Vagina (tissue), 2 donors: ENCODE data around the gene CPOX. TPM values are rescaled to one million over a fixed set of nuclear protein-coding genes. Genes with fewer than 3 reads are reported as not detected.

Experiments
- DNase-seq, 2 donors: peaks; one replicate each; pipeline ENCODE4 v3.0.0-alpha.2; 2017; ENCODE audit errors: extremely low spot score in 2 of 2
- H3K27ac ChIP-seq: fragments of 200-600 bp; sonication (generic); one replicate; pipeline ENCODE4 v1.5.1; 2019
- H3K27me3 ChIP-seq: fragments of 200-600 bp; sonication (generic); one replicate; pipeline ENCODE4 v1.5.1; 2019
- H3K36me3 ChIP-seq, 2 donors: fragments of 200-600 bp; sonication (generic); one replicate each; pipeline ENCODE4 v1.5.1; 2017 to 2019
- H3K4me1 ChIP-seq: fragments of 200-600 bp; sonication (generic); one replicate; pipeline ENCODE4 v1.5.1; 2019
- H3K4me3 ChIP-seq, 2 donors: fragments of 200-600 bp; sonication (generic); 1 replicate in 1 of 2; 2 replicates in 1 of 2; pipeline ENCODE4 v1.5.1; 2016 to 2019
- H3K9me3 ChIP-seq: fragments of 200-600 bp; sonication (generic); one replicate; pipeline ENCODE4 v1.5.1; 2019
- CTCF ChIP-seq, 3 experiments: fragments of 450-650 bp in 2 of 3; fragments of 200-600 bp in 1 of 3; sonication (generic) in 1 of 3; IDR thresholded peaks; one replicate each; pipeline ENCODE4 v1.5.1; 2017 to 2019; ENCODE audit warnings: antibody characterized with exemption in 3 of 3, mild to moderate bottlenecking in 2 of 3, moderate library complexity in 2 of 3
- POLR2A ChIP-seq, 2 donors: fragments of 450-650 bp; IDR thresholded peaks; one replicate each; pipeline ENCODE4 v1.6.1; 2017; ENCODE audit warnings: antibody characterized with exemption in 2 of 2, mild to moderate bottlenecking in 2 of 2, moderate library complexity in 2 of 2
- POLR2AphosphoS5 ChIP-seq, 2 donors: sonication (generic); formaldehyde crosslinking; IDR thresholded peaks; one replicate each; pipeline ENCODE4 v1.9.0; 2017; ENCODE audit warnings: antibody characterized with exemption in 2 of 2, mild to moderate bottlenecking in 2 of 2, low read depth in 1 of 2; ENCODE audit not compliant: insufficient read depth in 1 of 2
- intact Hi-C: fragments of 100-400 bp; cut with DNase I; formaldehyde crosslinking; loops from one replicate; pipeline ENCODE4 v1.15.1; 2023
- total RNA-seq: library from RNA; depleted of rRNA; stranded (reverse); fragments of >200 nt; gene quantifications from one replicate; pipeline ENCODE4 v1.2.3, GENCODE V29; 2016

CPOX gene
- total RNA-seq, 1 donor from 2014 or later, result 21.4 TPM

GRCh38 chr3:98551754-98552153 lies 41.7 kb downstream of the CPOX start:
- Histone ChIP-seq H3K36me3 (no peaks in the 10 kb centered on the region), H3K27ac (no peak overlapping the region), H3K4me1 (no peaks in the 10 kb centered on the region), H3K27me3 (no peaks in the 10 kb centered on the region), H3K4me3 (no peak overlapping the region), H3K9me3 (no peaks in the 10 kb centered on the region)
- no peak for TF ChIP-seq POLR2A (IDR thresholded peaks at IDR 0.05)
- no peak for TF ChIP-seq POLR2AphosphoS5 (IDR thresholded peaks at IDR 0.05; ENCODE audit: insufficient read depth in 1 of 2, low read depth in 1 of 2)
- no peak for TF ChIP-seq CTCF (IDR thresholded peaks at IDR 0.05)
- intact Hi-C loops, result no loop called here
- DNase-seq, result no peak

- Histone ChIP-seq H3K36me3 (no peaks in the 10 kb centered on the region), H3K27me3 (no peaks in the 10 kb centered on the region), H3K4me1 (no peaks in the 10 kb centered on the region), H3K27ac (no peak overlapping the region), H3K9me3 (no peaks in the 10 kb centered on the region), H3K4me3 (no peak overlapping the region)
- no peak for DNase-seq
- intact Hi-C loops, result no loop called here
- TF ChIP-seq CTCF (IDR thresholded peaks at IDR 0.05), result no peak
- no peak for TF ChIP-seq POLR2A (IDR thresholded peaks at IDR 0.05)
- no peak for TF ChIP-seq POLR2AphosphoS5 (IDR thresholded peaks at IDR 0.05; ENCODE audit: insufficient read depth in 1 of 2, low read depth in 1 of 2)
Observed at GRCh38 chr3:98551236-98551635, 42.2 kb downstream of the CPOX start.

- Histone ChIP-seq H3K27me3 (no peaks in the 10 kb centered on the region), H3K9me3 (no peaks in the 10 kb centered on the region), H3K4me1 (no peaks in the 10 kb centered on the region), H3K4me3 (no peak overlapping the region), H3K36me3 (no peaks in the 10 kb centered on the region), H3K27ac (no peak overlapping the region)
- no peak for TF ChIP-seq POLR2A (IDR thresholded peaks at IDR 0.05)
- DNase-seq, result no peak
- intact Hi-C loops, result no loop called here
Observed at GRCh38 chr3:98550833-98551232, 42.6 kb downstream of the CPOX start.

- no peak for TF ChIP-seq CTCF (IDR thresholded peaks at IDR 0.05)
- no peak for TF ChIP-seq POLR2A (IDR thresholded peaks at IDR 0.05)
- TF ChIP-seq POLR2AphosphoS5 (IDR thresholded peaks at IDR 0.05; ENCODE audit: insufficient read depth in 1 of 2, low read depth in 1 of 2), result no peak
- Histone ChIP-seq H3K4me3 (no peak overlapping the region), H3K27me3 (no peaks in the 10 kb centered on the region), H3K36me3 (no peaks in the 10 kb centered on the region), H3K27ac (no peak overlapping the region), H3K9me3 (no peaks in the 10 kb centered on the region), H3K4me1 (no peaks in the 10 kb centered on the region)
- intact Hi-C loops, result no loop called here
- no peak for DNase-seq
Observed at GRCh38 chr3:98548544-98548943, 44.9 kb downstream of the CPOX start.

- Histone ChIP-seq H3K27ac (no peak overlapping the region), H3K4me3 (no peak overlapping the region), H3K27me3 (no peaks in the 10 kb centered on the region), H3K9me3 (no peaks in the 10 kb centered on the region), H3K4me1 (no peaks in the 10 kb centered on the region), H3K36me3 (no peaks in the 10 kb centered on the region)
- intact Hi-C loops, result no loop called here
- no peak for TF ChIP-seq POLR2AphosphoS5 (IDR thresholded peaks at IDR 0.05; ENCODE audit: insufficient read depth in 1 of 2, low read depth in 1 of 2)
- no peak for TF ChIP-seq POLR2A (IDR thresholded peaks at IDR 0.05)
- no peak for TF ChIP-seq CTCF (IDR thresholded peaks at IDR 0.05)
- DNase-seq, result no peak
Observed at GRCh38 chr3:98545940-98546339, 47.5 kb downstream of the CPOX start.

- Histone ChIP-seq H3K27me3 (no peaks in the 10 kb centered on the region), H3K36me3 (no peaks in the 10 kb centered on the region), H3K4me1 (no peaks in the 10 kb centered on the region), H3K4me3 (no peak overlapping the region), H3K27ac (no peak overlapping the region), H3K9me3 (no peaks in the 10 kb centered on the region)
- intact Hi-C loops, result no loop called here
- TF ChIP-seq POLR2AphosphoS5 (IDR thresholded peaks at IDR 0.05; ENCODE audit: insufficient read depth in 1 of 2, low read depth in 1 of 2) (no peak), CTCF (IDR thresholded peaks at IDR 0.05) (no peak), POLR2A (IDR thresholded peaks at IDR 0.05) (no peak)
- no peak for DNase-seq
Observed at GRCh38 chr3:98542623-98543022, 50.8 kb downstream of the CPOX start.
